Metanephros (tissue), 1 donor: ENCODE measurements around the gene GABRR2. TPM values are rescaled to one million over a fixed set of nuclear protein-coding genes. Genes with fewer than 3 reads are reported as not detected.

Experiments
- total RNA-seq: library from RNA; depleted of rRNA; stranded (reverse); fragments of >200 nt; gene quantifications from one replicate; pipeline ENCODE4 v1.2.3, GENCODE V29; 2014

Gene GABRR2
- total RNA-seq: 3.9 TPM

DNA sequence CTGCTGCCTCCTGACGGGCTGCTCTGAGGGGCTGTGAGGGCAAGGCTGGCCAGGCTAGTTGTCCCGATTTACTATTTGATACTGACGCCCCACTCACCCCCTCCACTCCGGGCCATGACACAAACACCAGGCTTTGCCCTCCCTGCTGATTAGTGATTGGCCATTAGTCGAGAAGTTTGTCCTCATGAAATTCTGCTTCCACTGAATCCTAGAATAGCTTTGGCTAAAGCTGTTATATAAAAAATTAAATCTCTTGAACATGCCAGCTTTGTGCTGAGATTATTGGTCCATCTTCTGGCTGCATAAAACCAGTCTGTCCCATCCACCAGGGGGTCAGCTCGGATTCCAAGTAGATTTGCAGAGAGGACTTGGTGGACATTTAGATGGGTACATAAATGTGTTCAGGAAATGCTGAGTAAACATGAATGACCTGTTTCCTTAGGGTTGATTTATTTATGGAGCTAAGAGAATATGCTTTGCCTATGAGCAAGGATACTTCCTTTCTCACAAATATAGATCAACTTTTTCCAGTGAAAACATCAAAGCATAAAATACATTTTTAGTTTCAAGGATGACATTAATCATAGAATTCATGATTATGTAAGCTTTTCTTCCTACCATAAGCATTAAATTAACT, at the start of gene GABRR2:
Gene GABRR2 (minus strand): TSS at position 51 of the 637 bp plus-strand sequence. CDS start 134 bp downstream, outside the sequence.

DNA sequence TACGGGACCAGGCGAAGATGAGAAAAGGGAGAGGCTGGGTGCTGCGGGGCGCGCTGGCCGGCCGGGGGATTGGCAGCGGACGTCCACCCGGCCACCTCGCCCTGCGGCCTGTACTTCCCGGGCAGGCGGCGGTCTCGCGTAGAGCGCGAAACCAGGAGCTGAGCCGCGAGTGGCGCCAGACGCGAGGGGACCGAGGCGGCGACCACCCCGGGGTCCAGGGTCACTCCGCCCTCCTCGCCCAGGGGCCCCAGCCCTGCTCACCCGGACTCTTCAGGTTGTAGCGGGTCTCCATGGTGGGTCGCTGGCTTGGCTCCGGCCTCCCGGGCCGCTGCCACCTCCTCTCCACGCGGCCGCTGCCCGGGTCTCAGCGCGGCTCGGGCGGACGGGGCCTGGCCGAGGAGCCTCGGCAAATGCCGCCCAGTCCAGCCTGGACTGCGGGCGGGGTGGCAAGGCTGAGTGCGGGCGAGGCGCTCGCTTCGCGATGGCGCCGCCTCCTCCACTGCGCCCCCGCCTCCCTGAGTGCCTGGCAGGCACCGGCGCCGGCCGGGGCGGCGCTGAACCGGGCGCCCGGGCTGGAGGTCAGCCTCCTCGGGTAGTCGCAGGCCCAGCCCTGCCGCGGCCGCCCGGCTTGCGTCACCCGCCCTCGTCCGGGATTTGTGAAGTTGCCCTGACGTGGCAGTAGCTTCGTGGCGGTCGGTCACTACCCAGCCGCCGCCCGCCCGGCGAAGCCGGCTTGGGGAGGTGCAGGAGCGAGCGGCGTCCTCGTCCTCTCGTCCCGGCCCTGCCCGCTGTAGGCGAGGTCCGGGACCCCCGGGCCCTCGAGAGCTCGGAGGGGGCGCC, 37.4 kb upstream of the GABRR2 start, which contains the start of gene UBE2J1:
Gene UBE2J1 (minus strand): TSS at position 445 of the 840 bp plus-strand sequence. CDS start 153 bp downstream, at position 292.

DNA sequence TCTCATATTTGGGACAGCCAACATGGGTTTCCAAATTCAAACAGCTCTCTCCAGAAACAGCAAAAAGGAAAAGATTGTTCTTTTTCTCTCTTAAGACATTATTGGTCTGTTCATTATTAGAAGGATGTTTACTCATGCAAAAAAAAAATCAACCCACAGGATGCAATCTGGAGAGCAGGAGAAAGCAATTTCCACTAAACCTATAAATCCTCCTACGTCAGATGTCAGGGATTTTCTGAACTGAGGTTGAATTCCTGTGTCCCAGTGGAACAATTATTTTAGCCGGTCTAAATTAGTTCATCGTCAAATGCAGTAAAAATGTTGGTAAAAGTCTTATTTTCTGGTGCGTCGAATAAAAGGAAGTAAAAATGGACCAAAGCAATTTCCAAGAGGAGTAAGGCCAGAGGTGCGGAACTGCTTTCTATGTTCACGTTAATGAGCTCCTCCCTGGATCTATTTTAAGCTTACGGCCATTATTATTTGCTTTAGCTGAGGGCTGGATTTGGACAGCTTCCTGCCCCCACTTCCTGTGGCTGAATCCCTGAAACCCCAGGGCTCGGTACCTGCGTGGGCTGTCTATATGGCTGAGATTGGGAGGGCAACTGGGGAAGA, 97.7 kb downstream of the GABRR2 start, which contains the start of gene GABRR1:
Gene GABRR1 (minus strand): TSS at position 60 of the 612 bp plus-strand sequence. CDS start 36 bp downstream, at position 24.

Other genes with a start within 250 kb of the GABRR2 start
- 182 TPM for gene PNRC1, start 234.5 kb downstream of the GABRR2 start, total RNA-seq
- 7.6 TPM for gene SRSF12, start 197.2 kb downstream of the GABRR2 start, total RNA-seq
- gene PM20D2, start 169.2 kb downstream of the GABRR2 start, total RNA-seq: 35.8 TPM
- gene GABRR1, start 97.9 kb downstream of the GABRR2 start, total RNA-seq: 2.0 TPM
- gene UBE2J1, start 37.4 kb upstream of the GABRR2 start, total RNA-seq: 33.3 TPM
- 57.9 TPM for gene RRAGD, start 97.0 kb upstream of the GABRR2 start, total RNA-seq
- gene ANKRD6, start 117.9 kb upstream of the GABRR2 start, total RNA-seq: 22.6 TPM